Measurements from ENCODE around the gene PCDHGC5. TPM values are rescaled to one million over a fixed set of nuclear protein-coding genes. Genes with fewer than 3 reads are reported as not detected.
A peak's percentile ranks its signal among the peaks of the same experiment; 100 is the strongest.

Gene PCDHGC5
- total RNA-seq, 1 donor from 2014 or later = 7.7 TPM

DNA sequence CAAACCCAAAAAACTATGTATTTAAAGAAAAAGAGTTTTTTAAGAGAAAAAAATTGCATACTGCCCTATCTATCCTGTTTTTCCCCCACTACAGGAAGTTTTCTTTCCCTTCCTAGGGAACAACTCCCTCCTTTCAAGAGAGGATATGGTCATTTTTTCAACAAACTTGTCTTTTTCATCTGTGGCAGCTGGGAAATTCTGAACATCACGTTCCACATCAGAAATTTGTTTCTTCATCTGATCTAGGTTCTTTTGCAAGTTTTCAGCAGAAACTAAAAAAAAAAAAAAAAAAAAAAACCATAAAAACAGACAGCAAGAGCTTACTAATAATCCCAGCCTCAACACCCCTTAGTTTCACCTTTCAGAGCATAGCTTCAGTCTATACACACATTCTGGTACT is 38.5 kb downstream of the PCDHGC5 start:
- DNase-seq (ENCODE audit: low read depth) (no peak), FAIRE-seq (no peak)
- H3K9ac ChIP-seq (ENCODE audit: low read length) = no peak overlapping the region
- no peak overlapping the region for H3K4me3 Mint-ChIP-seq (ENCODE audit: unreplicated experiment)
- peaks cover 43% of the 10 kb centered on the region for H3K4me1 ChIP-seq (ENCODE audit: insufficient read depth, low read length)
- H3K4me2 ChIP-seq (ENCODE audit: low read length) = no peak overlapping the region
- H3K27ac Mint-ChIP-seq (ENCODE audit: unreplicated experiment) = no peak overlapping the region
- no peak overlapping the region for H2AFZ ChIP-seq (ENCODE audit: low read depth, low read length)
- H3K36me3 ChIP-seq (ENCODE audit: insufficient read depth, low read length) = peaks cover 14% of the 10 kb centered on the region
- no peak overlapping the region for H3K27ac ChIP-seq (ENCODE audit: low read depth, low read length)
- H3K4me3 ChIP-seq (ENCODE audit: insufficient read depth, low read depth, low read length) = no peak overlapping the region
- H3K27me3 ChIP-seq (ENCODE audit: insufficient read depth, low read length) = no peaks in the 10 kb centered on the region
- H3K79me2 ChIP-seq (ENCODE audit: insufficient read depth, low read length) = peaks cover 5% of the 10 kb centered on the region
- peaks cover 13% of the 10 kb centered on the region for H3K36me3 Mint-ChIP-seq (ENCODE audit: low read depth, unreplicated experiment)
- peaks cover 37% of the 10 kb centered on the region for H3K4me1 Mint-ChIP-seq (ENCODE audit: low read depth, unreplicated experiment)
- H3K9me3 ChIP-seq (ENCODE audit: insufficient read depth, low read depth, low read length) = no peaks in the 10 kb centered on the region
- no peaks in the 10 kb centered on the region for H3K27me3 Mint-ChIP-seq (ENCODE audit: low read depth, unreplicated experiment)
- H3K9me3 Mint-ChIP-seq (ENCODE audit: unreplicated experiment) = no peaks in the 10 kb centered on the region
- no peaks in the 10 kb centered on the region for H4K20me1 ChIP-seq (ENCODE audit: insufficient read depth, low read length)
- TF ChIP-seq EZH2 (IDR thresholded peaks at IDR 0.05; ENCODE audit: insufficient read depth, low read length) (no peak), CTCF (IDR thresholded peaks at IDR 0.05; ENCODE audit: insufficient read depth, low read depth, low read length) (no peak)

DNA sequence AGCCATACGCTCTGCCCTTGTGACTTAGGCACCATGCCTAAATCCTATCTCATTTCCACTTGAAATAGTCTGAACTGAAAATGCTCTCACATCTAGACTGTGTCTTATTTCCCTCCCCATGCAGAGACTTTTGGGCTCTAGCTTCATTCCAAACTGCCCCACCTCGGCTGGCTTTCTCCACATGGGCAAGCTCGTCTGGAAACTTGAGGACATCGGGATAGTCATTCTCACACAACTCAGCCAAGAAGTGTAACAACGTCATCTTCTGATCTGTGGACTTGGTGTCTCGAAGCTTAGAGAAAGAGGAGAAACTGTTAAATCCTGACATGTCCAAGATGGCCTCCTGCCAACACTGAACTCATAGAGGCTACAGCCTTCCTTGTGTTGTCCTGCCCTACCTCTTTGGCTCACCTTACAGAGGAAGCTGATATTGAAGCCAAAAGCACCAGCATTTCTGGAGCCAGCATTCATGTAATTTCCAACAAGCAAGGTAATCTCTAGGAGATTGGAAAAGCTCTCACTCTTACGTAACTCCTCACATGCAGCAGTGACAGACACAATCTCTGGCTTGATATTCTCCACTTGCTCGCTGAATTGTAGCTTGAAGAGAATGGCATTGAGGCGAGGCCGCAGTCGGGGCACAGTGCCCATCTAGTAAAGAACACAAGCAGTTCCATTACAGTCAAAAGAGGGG is 39.6 kb downstream of the PCDHGC5 start:
- Mint-ChIP-seq H3K27ac (ENCODE audit: unreplicated experiment) (peak overlapping the region; percentile 71), H3K9me3 (ENCODE audit: unreplicated experiment) (no peaks in the 10 kb centered on the region), H3K4me1 (ENCODE audit: low read depth, unreplicated experiment) (peaks cover 33% of the 10 kb centered on the region), H3K4me3 (ENCODE audit: unreplicated experiment) (peak overlapping the region; percentile 12), H3K36me3 (ENCODE audit: low read depth, unreplicated experiment) (peaks cover 13% of the 10 kb centered on the region), H3K27me3 (ENCODE audit: low read depth, unreplicated experiment) (no peaks in the 10 kb centered on the region)
- Histone ChIP-seq H3K4me3 (ENCODE audit: insufficient read depth, low read depth, low read length) (no peak overlapping the region), H3K4me1 (ENCODE audit: insufficient read depth, low read length) (peaks cover 37% of the 10 kb centered on the region), H3K79me2 (ENCODE audit: insufficient read depth, low read length) (no peaks in the 10 kb centered on the region), H2AFZ (ENCODE audit: low read depth, low read length) (no peak overlapping the region), H3K4me2 (ENCODE audit: low read length) (peak overlapping the region; percentile 58), H3K9me3 (ENCODE audit: insufficient read depth, low read depth, low read length) (no peaks in the 10 kb centered on the region), H3K27ac (ENCODE audit: low read depth, low read length) (peak overlapping the region; percentile 19), H3K27me3 (ENCODE audit: insufficient read depth, low read length) (no peaks in the 10 kb centered on the region), H3K9ac (ENCODE audit: low read length) (peak overlapping the region; percentile 47), H4K20me1 (ENCODE audit: insufficient read depth, low read length) (no peaks in the 10 kb centered on the region), H3K36me3 (ENCODE audit: insufficient read depth, low read length) (peaks cover 20% of the 10 kb centered on the region)
- TF ChIP-seq CTCF (IDR thresholded peaks at IDR 0.05; ENCODE audit: insufficient read depth, low read depth, low read length) (no peak), EZH2 (IDR thresholded peaks at IDR 0.05; ENCODE audit: insufficient read depth, low read length) (no peak)
- FAIRE-seq = no peak
- peak; percentile 48 for DNase-seq (ENCODE audit: low read depth)

DNA sequence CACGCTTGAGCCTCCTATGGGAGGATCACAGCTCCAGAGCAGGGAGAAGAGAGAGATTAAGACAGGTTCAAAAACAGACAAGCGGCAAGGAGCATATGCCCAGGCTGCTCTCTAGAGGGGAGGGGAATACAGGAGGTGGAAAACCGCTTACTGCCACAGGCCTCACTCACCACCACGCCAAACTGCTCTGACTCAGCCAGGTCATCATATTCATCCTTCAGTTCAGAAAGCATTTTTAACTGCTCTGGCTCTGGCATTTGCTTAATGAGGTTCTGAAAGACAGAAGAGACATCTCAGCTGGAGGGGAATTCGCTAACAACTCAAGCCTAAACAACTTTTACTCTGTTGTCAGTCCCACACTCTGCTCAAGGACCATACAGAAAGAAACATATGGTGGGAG is 40.1 kb downstream of the PCDHGC5 start:
- Mint-ChIP-seq H3K27me3 (ENCODE audit: low read depth, unreplicated experiment) (no peaks in the 10 kb centered on the region), H3K4me1 (ENCODE audit: low read depth, unreplicated experiment) (peaks cover 32% of the 10 kb centered on the region), H3K36me3 (ENCODE audit: low read depth, unreplicated experiment) (peaks cover 13% of the 10 kb centered on the region), H3K27ac (ENCODE audit: unreplicated experiment) (peak overlapping the region; percentile 71), H3K9me3 (ENCODE audit: unreplicated experiment) (no peaks in the 10 kb centered on the region), H3K4me3 (ENCODE audit: unreplicated experiment) (peak overlapping the region; percentile 12)
- Histone ChIP-seq H2AFZ (ENCODE audit: low read depth, low read length) (no peak overlapping the region), H3K79me2 (ENCODE audit: insufficient read depth, low read length) (no peaks in the 10 kb centered on the region), H3K27me3 (ENCODE audit: insufficient read depth, low read length) (no peaks in the 10 kb centered on the region), H3K4me3 (ENCODE audit: insufficient read depth, low read depth, low read length) (no peak overlapping the region), H3K4me1 (ENCODE audit: insufficient read depth, low read length) (peaks cover 34% of the 10 kb centered on the region), H4K20me1 (ENCODE audit: insufficient read depth, low read length) (no peaks in the 10 kb centered on the region), H3K9me3 (ENCODE audit: insufficient read depth, low read depth, low read length) (no peaks in the 10 kb centered on the region), H3K36me3 (ENCODE audit: insufficient read depth, low read length) (peaks cover 22% of the 10 kb centered on the region), H3K4me2 (ENCODE audit: low read length) (peak overlapping the region; percentile 58), H3K27ac (ENCODE audit: low read depth, low read length) (peak overlapping the region; percentile 63), H3K9ac (ENCODE audit: low read length) (peak overlapping the region; percentile 47)
- no peak for TF ChIP-seq CTCF (IDR thresholded peaks at IDR 0.05; ENCODE audit: insufficient read depth, low read depth, low read length)
- no peak for TF ChIP-seq EZH2 (IDR thresholded peaks at IDR 0.05; ENCODE audit: insufficient read depth, low read length)
- DNase-seq (ENCODE audit: low read depth) (peak; percentile 82), FAIRE-seq (no peak)
